Hepatocyte (in vitro differentiated cells): ENCODE results near the gene NXN.

ENCODE experiments used
- CTCF ChIP-seq: fragments of 200-600 bp; sonication (generic); IDR thresholded peaks from 2 replicates; pipeline ENCODE4 v1.5.1; 2016; ENCODE audit warnings: antibody characterized with exemption, mild to moderate bottlenecking; ENCODE audit not compliant: poor library complexity
- EZH2 ChIP-seq: fragments of 200-600 bp; sonication (generic); IDR thresholded peaks from 2 replicates; pipeline ENCODE4 v1.6.1; 2016; ENCODE audit warnings: antibody characterized with exemption, mild to moderate bottlenecking, borderline replicate concordance

GRCh38 chr17:778096-778495 is 201.5 kb downstream of the NXN start:
- no peak for TF ChIP-seq CTCF
- TF ChIP-seq EZH2, result no peak
